HG02588 (cell line): Measurements from ENCODE around the gene DTD1.

Experiments
- ATAC-seq: cut with Tn5 transposase; IDR thresholded peaks from one replicate; pipeline ENCODE4 v1.9.1; 2021; ENCODE audit warnings: mild to moderate bottlenecking, moderate library complexity; ENCODE audit not compliant: unreplicated experiment

Gene DTD1

GRCh38 chr20:18587665-18588573 lies at the start of gene DTD1:
TSS of gene DTD1 (plus strand) at chr20:18588054. CDS start at chr20:18588073, 19 bp downstream.
- ATAC-seq = peak; percentile 84

- no peak for ATAC-seq
Observed at GRCh38 chr20:18541741-18542140, 46.1 kb upstream of the DTD1 start.

- ATAC-seq = no peak
Observed at GRCh38 chr20:18543216-18543615, 44.6 kb upstream of the DTD1 start.

- ATAC-seq = no peak
Observed at GRCh38 chr20:18543932-18544331, 43.9 kb upstream of the DTD1 start.

GRCh38 chr20:18545566-18545965 lies 42.3 kb upstream of the DTD1 start:
- ATAC-seq = no peak

- no peak for ATAC-seq
Observed at GRCh38 chr20:18548465-18548864, 39.4 kb upstream of the DTD1 start.

- no peak for ATAC-seq
Observed at GRCh38 chr20:18553746-18554145, 34.1 kb upstream of the DTD1 start.

GRCh38 chr20:18566892-18567738 lies 20.7 kb upstream of the DTD1 start, which contains the start of gene SMIM26:
TSS of gene SMIM26 (plus strand) at chr20:18567432. CDS start at chr20:18567479, 47 bp downstream.
- peak; percentile 99 for ATAC-seq

GRCh38 chr20:18567739-18568091 lies 20.1 kb upstream of the DTD1 start:
- peak; percentile 18 for ATAC-seq

GRCh38 chr20:18571009-18571408 lies 16.8 kb upstream of the DTD1 start:
- ATAC-seq = no peak

GRCh38 chr20:18571578-18571977 lies 16.3 kb upstream of the DTD1 start:
- no peak for ATAC-seq

- no peak for ATAC-seq
Observed at GRCh38 chr20:18577942-18578341, 9.9 kb upstream of the DTD1 start.

- no peak for ATAC-seq
Observed at GRCh38 chr20:18578581-18578980, 9.3 kb upstream of the DTD1 start.

- ATAC-seq = no peak
Observed at GRCh38 chr20:18580012-18580411, 7.8 kb upstream of the DTD1 start.

GRCh38 chr20:18585134-18585533 lies 2.7 kb upstream of the DTD1 start:
- ATAC-seq = no peak

GRCh38 chr20:18588574-18588933 lies 700 bp downstream of the DTD1 start:
- peak; percentile 5 for ATAC-seq

GRCh38 chr20:18589941-18590674 lies 2.3 kb downstream of the DTD1 start:
- ATAC-seq = no peak

- no peak for ATAC-seq
Observed at GRCh38 chr20:18596270-18596669, 8.4 kb downstream of the DTD1 start.

GRCh38 chr20:18609741-18610140 lies 21.9 kb downstream of the DTD1 start:
- no peak for ATAC-seq

GRCh38 chr20:18611492-18611891 lies 23.6 kb downstream of the DTD1 start:
- no peak for ATAC-seq

- ATAC-seq = no peak
Observed at GRCh38 chr20:18613553-18613952, 25.7 kb downstream of the DTD1 start.
